HepG2 (cell line): ENCODE data around the gene HOXC9.

ENCODE experiments used
- AHDC1 ChIP-seq: sonication (generic); formaldehyde crosslinking; IDR thresholded peaks from 2 replicates; pipeline ENCODE4 v1.5.1; 2020; ENCODE audit warnings: mild to moderate bottlenecking, missing genetic modification reagents, borderline replicate concordance
- CTCF ChIP-seq: sonication (generic); formaldehyde crosslinking; IDR thresholded peaks from 2 replicates; pipeline ENCODE4 v1.5.0; 2020; ENCODE audit warnings: mild to moderate bottlenecking, missing genetic modification reagents, moderate library complexity
- FOXO4 ChIP-seq: sonication (generic); formaldehyde crosslinking; conservative IDR thresholded peaks from 2 replicates; pipeline ENCODE4 v1.8.1; 2023; ENCODE audit warnings: missing genetic modification reagents
- JUN ChIP-seq: sonication (generic); formaldehyde crosslinking; IDR thresholded peaks from 2 replicates; pipeline ENCODE4 v1.4.0; 2020; ENCODE audit warnings: mild to moderate bottlenecking, missing genetic modification reagents
- NFRKB ChIP-seq: fragments of 450-650 bp; IDR thresholded peaks from 2 replicates; pipeline ENCODE4 v1.6.1; 2017
- POLR2A ChIP-seq, 2 experiments: IDR thresholded peaks; 2 replicates each; pipeline ENCODE4 v1.6.1; 2011; ENCODE audit warnings: low read depth in 2 of 2, low read length in 2 of 2, mild to moderate bottlenecking in 1 of 2, moderate library complexity in 1 of 2; ENCODE audit not compliant: insufficient read depth in 1 of 2
- POLR2AphosphoS5 ChIP-seq: IDR thresholded peaks from 2 replicates; pipeline ENCODE4 v1.6.1; 2012; ENCODE audit warnings: low read depth, low read length
- REST ChIP-seq, 2 experiments: IDR thresholded peaks; 2 replicates each; pipeline ENCODE4 v1.6.1; 2011 to 2012; ENCODE audit warnings: low read length in 2 of 2, borderline replicate concordance in 1 of 2, low read depth in 1 of 2, mild to moderate bottlenecking in 1 of 2, moderate library complexity in 1 of 2
- ZFP91 ChIP-seq: sonication (generic); formaldehyde crosslinking; IDR thresholded peaks from 2 replicates; pipeline ENCODE4 v1.9.0; 2022; ENCODE audit warnings: missing genetic modification reagents, mild to moderate bottlenecking, borderline replicate concordance
- ZSCAN5A ChIP-seq: sonication (generic); formaldehyde crosslinking; IDR thresholded peaks from 2 replicates; pipeline ENCODE4 v1.8.0; 2022; ENCODE audit warnings: mild to moderate bottlenecking, missing genetic modification reagents, borderline replicate concordance

- no peak for TF ChIP-seq CTCF (CRISPR knock-in tag)
- no peak for TF ChIP-seq ZSCAN5A
- no peak for TF ChIP-seq POLR2AphosphoS5
- TF ChIP-seq REST (IDR thresholded peaks at IDR 0.05; ENCODE audit: borderline replicate concordance in 1 of 2, low read depth in 1 of 2, low read length in 2 of 2): no peak
- no peak for TF ChIP-seq NFRKB
- TF ChIP-seq ZFP91 (CRISPR knock-in tag): no peak
- TF ChIP-seq FOXO4 (CRISPR knock-in tag): no peak
- TF ChIP-seq POLR2A (IDR thresholded peaks at IDR 0.05; ENCODE audit: insufficient read depth in 1 of 2, low read depth in 2 of 2, low read length in 2 of 2): no peak
- no peak for TF ChIP-seq JUN (CRISPR knock-in tag)
- TF ChIP-seq AHDC1 (CRISPR knock-in tag): no peak
Observed at GRCh38 chr12:53951577-53952334, 48.2 kb upstream of the HOXC9 start.
